Ishikawa (cell line): ENCODE measurements around the gene GRIA4.

Experiments
- CEBPB ChIP-seq: IDR thresholded peaks from 2 replicates; pipeline ENCODE4 v1.6.1; 2012
- CREB1 ChIP-seq: IDR thresholded peaks from 2 replicates; pipeline ENCODE4 v1.6.1; 2012; ENCODE audit warnings: low read depth
- EP300 ChIP-seq: IDR thresholded peaks from 2 replicates; pipeline ENCODE4 v1.6.1; 2012; ENCODE audit warnings: borderline replicate concordance
- FOXM1 ChIP-seq: IDR thresholded peaks from 2 replicates; pipeline ENCODE4 v1.6.1; 2012; ENCODE audit warnings: low read depth, borderline replicate concordance
- NFIC ChIP-seq: IDR thresholded peaks from 2 replicates; pipeline ENCODE4 v1.6.1; 2012
- TAF1 ChIP-seq: IDR thresholded peaks from 2 replicates; pipeline ENCODE4 v1.6.1; 2012; ENCODE audit warnings: low read depth, mild to moderate bottlenecking
- TCF12 ChIP-seq: IDR thresholded peaks from 2 replicates; pipeline ENCODE4 v1.6.1; 2012; ENCODE audit warnings: low read depth
- TEAD4 ChIP-seq: IDR thresholded peaks from 2 replicates; pipeline ENCODE4 v1.6.1; 2012
- YY1 ChIP-seq: IDR thresholded peaks from 2 replicates; pipeline ENCODE4 v1.6.1; 2012; ENCODE audit warnings: low read depth
- ZBTB7A ChIP-seq: IDR thresholded peaks from 2 replicates; pipeline ENCODE4 v1.6.1; 2012; ENCODE audit warnings: low read depth
- TF ChIP-seq, protein P1 (sequence below): IDR thresholded peaks from 2 replicates; pipeline ENCODE4 v1.6.1; 2012
- TF ChIP-seq, protein P2 (sequence below): IDR thresholded peaks from 2 replicates; pipeline ENCODE4 v1.6.1; 2012; ENCODE audit warnings: low read depth, mild to moderate bottlenecking

DNA sequence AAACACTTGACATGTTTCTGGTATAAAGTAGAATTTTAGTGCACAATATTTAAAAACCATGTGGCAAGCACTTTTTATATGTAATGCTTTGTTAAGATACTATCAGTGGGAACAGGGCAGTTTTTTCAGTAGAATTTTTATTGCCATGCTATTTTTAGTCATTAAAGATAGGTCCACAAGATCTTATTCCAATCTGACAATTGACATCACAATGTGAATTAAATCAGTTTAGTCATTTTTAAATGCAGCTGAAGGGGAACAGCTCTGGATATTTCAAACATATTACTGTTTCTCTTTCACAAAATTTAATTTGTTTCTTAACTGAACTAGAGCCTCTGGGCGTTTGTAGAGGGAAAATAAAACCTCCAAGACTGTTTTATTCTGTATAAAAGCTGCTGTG is 218.0 kb downstream of the GRIA4 start:
- TF ChIP-seq YY1: no peak
- no peak for TF ChIP-seq ZBTB7A
- TF ChIP-seq, protein P1, sequence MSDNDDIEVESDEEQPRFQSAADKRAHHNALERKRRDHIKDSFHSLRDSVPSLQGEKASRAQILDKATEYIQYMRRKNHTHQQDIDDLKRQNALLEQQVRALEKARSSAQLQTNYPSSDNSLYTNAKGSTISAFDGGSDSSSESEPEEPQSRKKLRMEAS: no peak
- TF ChIP-seq, protein P2, sequence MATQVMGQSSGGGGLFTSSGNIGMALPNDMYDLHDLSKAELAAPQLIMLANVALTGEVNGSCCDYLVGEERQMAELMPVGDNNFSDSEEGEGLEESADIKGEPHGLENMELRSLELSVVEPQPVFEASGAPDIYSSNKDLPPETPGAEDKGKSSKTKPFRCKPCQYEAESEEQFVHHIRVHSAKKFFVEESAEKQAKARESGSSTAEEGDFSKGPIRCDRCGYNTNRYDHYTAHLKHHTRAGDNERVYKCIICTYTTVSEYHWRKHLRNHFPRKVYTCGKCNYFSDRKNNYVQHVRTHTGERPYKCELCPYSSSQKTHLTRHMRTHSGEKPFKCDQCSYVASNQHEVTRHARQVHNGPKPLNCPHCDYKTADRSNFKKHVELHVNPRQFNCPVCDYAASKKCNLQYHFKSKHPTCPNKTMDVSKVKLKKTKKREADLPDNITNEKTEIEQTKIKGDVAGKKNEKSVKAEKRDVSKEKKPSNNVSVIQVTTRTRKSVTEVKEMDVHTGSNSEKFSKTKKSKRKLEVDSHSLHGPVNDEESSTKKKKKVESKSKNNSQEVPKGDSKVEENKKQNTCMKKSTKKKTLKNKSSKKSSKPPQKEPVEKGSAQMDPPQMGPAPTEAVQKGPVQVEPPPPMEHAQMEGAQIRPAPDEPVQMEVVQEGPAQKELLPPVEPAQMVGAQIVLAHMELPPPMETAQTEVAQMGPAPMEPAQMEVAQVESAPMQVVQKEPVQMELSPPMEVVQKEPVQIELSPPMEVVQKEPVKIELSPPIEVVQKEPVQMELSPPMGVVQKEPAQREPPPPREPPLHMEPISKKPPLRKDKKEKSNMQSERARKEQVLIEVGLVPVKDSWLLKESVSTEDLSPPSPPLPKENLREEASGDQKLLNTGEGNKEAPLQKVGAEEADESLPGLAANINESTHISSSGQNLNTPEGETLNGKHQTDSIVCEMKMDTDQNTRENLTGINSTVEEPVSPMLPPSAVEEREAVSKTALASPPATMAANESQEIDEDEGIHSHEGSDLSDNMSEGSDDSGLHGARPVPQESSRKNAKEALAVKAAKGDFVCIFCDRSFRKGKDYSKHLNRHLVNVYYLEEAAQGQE: no peak
- TF ChIP-seq CEBPB: no peak
- TF ChIP-seq TAF1: no peak
- no peak for TF ChIP-seq FOXM1
- no peak for TF ChIP-seq EP300
- TF ChIP-seq NFIC: no peak
- TF ChIP-seq TCF12: no peak
- TF ChIP-seq TEAD4: no peak
- no peak for TF ChIP-seq CREB1
